HG03457 (cell line): ENCODE measurements around the gene SH3PXD2A.
"Not testable (repeated sequence)": the region's sequence is repeated elsewhere in the genome, so short reads cannot be mapped to it uniquely, and the experiment has no call there.

Experiments used
- ATAC-seq: cut with Tn5 transposase; IDR thresholded peaks from one replicate; pipeline ENCODE4 v1.9.1; 2021; ENCODE audit warnings: moderate number of reproducible peaks; ENCODE audit not compliant: unreplicated experiment

SH3PXD2A gene

DNA sequence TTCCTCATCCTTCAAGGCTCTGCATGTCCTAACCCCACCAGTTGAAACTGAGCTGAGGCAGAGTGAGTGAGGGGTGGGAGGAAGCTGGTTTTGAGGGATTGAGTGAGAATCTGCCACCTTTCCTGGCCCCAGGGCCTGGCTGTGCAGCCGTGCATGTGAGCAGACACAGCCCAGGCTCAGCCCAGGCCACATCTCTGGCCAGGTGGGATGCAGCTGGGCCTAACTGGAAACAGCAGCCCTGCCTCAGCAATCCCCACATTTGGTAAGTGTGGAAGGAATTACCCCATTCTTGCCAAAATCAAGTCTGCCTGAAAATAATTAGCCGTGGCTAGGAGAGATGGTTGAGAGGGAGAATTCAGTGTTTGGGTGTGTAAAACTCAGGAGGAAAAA, 245.3 kb downstream of the SH3PXD2A start:
- ATAC-seq: no peak

DNA sequence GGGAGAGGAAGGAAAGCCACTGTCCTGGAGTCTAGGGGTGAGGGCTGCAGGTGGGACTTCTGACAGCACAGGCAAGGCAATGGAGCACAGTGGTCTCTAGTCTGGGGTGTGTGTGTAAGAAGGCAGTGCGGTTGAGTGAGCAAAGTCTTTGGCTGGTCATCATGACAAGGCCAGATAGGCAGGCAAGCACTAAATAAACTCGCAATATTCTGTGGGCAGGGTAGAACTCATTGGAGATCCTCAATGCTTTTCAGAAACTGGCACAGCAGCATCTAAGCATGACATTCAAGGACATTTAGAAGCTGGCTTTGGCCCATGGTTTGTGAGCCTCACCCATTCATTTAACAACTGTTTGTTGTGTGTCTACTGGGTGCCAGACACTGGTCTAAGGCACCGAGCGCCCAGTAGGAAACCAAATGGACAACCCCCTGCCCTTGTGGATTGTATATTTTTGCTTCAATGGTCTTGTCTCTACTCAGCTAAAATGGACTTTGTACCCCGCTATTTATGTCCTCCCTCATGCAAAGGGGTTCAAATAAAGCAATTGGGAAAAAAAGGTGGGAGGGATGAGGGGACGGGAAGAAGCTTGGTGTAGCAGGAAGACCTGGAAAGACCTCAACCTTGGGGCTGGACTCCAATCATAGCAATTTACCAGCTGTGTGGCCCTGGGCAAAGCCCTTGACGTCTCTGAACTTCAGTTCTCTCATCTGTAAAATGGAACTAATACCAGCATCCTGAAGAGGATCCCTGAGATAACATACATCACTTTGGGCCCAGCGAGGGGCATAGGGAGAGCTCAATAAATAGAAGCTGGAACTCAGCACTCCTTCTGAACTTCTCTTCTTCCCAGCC, 245.9 kb downstream of the SH3PXD2A start:
- ATAC-seq: no peak

DNA sequence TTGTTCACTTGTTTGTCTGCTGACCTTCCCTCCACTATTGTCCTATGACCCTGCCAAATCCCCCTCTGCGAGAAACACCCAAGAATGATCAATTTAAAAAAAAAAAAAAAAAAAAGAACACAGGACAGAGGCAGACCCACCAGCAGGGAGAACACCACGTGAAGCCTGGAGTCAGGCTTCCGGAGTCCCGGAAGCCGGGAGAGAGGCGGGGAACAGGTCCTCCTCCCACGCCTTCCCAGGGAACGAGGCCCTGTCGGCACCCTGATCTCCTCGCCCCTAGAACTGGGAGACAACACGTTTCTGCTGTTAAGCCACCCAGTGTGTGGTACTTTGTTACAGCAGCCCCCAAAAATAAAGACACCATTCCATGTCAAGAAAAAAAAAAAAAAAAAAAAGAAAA, 247.3 kb downstream of the SH3PXD2A start:
- not testable (repeated sequence) for ATAC-seq

DNA sequence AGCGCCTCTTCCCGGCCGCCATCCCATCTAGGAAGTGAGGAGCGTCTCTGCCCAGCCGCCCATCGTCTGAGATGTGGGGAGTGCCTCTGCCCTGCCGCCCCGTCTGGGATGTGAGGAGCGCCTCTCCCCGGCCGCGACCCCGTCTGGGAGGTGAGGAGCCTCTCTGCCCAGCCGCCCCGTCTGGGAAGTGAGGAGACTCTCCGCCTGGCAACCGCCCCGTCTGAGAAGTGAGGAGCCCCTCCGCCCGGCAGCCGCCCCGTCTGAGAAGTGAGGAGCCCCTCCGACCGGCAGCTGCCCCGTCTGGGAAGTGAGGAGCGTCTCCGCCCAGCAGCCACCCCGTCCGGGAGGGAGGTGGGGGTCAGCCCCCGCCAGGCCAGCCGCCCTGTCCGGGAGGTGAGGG, 248.3 kb downstream of the SH3PXD2A start:
- not testable (repeated sequence) for ATAC-seq

DNA sequence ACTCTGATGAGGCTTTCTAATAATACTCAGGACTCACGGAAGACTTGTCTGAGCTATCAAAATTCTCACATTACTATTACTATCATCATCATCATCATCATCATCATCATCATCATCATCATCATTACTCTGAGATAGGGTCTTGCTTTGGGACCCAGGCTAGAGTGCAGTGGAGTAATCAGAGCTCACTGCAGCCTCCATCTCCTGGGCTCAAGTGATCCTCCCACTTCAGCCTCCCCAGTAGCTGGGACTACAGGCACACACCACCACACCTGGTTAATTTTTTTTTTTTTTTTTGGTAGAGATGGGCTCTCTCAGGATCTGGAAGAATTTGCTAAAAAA, 249.3 kb downstream of the SH3PXD2A start:
- not testable (repeated sequence) for ATAC-seq

DNA sequence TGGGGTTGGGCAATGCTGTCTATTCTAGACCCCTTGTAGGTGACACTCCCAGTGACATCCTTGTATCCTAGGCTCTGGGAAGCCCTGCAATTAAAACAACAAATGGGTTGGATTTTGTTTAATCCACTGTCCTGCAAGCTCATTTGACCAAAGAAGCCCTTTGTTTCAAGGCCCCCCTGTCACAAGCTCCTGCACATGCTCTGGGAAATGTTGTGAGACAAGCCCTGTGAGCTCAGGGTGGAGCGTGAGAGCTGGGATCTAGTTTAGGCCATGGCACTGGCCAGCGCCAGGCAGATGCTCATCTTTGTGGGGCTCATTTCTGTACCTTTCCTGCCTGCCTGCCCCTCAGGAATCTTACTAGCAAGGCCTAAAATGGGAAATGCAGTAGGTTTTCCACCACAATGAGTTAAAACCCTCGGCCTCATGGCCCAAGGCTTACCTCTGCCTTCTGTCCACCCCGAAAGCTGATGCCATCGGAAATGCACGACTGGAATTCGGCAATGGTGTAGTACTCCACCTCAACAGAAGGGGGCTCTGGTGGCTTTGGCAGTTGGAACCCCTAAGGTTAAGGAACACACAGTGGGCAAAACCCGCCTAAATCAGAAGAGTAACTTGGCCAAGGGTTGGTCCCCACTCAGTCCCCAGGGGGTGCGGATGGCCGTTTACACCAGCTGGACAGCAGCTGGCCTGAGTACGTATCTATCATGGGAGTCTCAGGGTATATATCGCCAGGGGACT, 249.8 kb downstream of the SH3PXD2A start:
- ATAC-seq: no peak

DNA sequence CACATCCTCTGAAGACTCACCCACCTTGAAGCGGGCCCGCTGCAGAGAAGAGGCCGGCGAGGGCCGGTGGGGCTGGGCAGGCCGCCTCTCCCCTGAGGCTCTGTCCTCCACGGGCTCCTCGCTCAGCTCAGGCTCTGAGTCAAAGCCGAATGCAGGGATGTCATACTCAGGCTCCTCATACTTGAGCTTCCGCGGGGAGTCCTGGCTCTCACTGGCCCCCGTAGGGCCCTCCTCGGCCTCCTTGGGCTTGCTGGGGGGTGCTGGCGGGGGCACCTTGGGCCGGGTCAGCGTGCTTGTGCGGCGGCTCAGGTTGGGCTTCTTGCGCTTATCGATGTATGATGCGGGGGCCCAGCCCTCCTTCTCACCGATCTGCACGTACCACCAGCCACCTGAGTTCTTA, 252.0 kb downstream of the SH3PXD2A start:
- ATAC-seq: no peak

DNA sequence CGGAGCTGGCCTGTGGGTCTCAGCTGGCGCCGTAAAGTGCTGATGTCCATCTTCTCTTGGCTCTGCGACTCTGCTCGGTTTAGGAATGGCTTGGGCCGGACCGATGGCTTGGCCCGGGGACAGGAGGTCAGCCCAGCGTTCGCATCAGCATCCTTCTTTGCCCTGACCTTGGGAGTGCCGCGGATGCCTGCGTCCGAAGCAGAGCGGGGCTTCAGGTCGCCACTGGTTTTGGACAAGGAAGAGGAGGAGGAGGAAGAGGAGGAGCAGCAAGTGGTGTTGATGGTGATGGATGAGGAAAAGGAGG, 252.6 kb downstream of the SH3PXD2A start:
- no peak for ATAC-seq

DNA sequence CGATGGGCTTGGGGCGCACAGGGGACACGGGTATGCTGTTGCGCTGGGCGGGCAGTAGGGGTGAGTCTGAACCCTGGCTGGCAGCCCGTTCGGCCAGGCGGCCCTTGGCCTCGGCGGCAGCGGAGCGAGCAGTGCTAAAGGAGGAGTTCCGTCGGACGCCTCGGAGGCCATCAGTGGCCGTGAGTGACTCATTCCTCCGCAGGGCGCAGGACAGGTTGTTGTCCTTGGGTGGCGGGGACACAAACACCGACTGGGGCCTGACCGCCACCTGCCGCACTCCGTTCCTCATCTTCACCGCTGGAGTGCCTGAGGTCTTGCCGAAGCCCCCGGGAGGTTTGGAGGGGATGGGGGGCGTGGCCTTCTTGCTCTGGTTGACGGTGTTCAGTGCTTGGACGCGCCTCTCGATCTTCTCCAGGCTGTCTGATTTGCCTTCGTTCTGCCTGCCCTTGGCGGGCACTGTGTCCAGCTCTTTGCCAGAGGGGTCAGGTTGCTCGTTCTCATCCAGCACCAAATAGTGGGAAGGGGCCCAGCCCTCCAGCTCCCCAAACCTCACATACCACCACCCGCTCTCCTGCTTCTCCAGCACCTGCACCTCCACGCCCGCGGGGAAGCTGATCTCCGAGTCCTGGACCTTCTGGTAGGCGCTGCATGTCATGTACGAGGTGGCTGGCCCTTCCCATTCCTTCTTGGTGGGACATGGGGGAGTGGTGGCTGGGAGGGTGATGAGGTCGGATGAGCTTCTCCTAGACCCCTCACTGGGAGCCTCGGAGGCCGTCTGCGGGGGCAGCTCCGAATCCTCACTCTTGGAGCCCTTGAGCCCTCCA, 253.1 kb downstream of the SH3PXD2A start:
- no peak for ATAC-seq

DNA sequence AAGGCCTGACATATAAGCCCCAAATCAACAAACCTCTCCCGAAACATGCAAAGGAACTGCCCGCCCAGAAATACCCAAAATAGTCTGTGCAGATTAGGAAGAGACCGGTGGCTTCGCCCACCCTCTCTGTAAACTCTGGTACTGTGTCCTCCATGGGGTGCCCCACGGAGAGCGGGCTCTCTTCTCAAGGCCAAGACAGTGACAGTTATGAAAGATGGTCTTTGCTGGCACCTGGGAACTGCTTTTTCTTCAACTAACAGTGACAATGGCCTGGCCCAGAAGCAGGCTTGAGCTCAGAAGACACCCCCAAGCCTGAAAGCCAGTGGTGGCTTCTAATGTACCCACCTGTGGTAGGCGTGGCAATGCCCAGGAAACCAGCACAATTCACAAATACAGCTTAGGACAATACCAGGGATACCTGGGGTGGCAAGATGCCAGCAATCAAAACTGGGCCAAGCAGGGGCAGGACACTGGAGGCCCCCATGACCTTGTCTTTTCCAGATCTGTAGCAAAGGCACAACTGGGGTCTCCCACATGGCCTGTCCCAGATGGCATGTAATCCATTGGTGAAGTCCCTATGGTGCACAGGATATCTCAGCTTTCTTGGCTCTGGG, 254.3 kb downstream of the SH3PXD2A start:
- no peak for ATAC-seq

DNA sequence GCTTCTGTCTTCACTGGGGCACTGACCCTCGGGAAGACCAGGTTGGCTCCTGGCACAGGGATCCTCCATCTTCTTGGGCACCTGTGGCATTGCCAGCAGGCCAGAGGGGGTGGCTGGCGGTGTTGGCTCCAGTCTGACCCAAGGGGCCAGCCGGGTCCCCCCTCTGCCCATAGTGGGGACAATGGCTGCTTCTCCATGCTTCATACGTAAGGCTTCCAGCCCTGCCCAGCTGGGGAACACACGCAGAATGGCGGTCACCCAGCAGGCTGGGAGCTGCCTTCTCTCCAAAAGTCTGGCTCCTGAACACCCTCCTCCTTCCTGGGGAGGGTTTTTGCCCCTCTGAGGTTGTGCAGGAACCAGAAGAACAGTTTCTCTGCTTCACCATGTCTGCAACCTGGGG, 255.1 kb downstream of the SH3PXD2A start:
- ATAC-seq: no peak

DNA sequence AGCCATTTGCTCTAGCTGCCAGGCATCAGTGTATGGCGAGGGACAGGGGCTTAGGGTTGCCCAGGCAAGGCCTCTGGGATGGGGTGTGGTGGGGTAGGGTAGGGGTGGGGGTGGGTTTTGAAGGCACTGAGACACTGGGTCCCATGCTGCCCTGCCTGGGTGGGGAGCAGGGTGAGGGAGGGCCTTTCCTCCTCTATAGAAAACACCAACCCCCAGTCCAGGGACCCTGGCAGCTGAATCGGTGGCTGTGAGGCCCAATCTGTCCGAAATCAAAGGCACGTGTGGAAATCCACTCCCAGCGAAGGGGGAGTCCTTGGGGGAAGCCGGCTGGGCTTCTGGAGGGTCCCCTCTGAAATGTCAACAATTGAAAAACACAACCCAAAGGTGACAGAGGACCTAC, 255.5 kb downstream of the SH3PXD2A start:
- no peak for ATAC-seq

DNA sequence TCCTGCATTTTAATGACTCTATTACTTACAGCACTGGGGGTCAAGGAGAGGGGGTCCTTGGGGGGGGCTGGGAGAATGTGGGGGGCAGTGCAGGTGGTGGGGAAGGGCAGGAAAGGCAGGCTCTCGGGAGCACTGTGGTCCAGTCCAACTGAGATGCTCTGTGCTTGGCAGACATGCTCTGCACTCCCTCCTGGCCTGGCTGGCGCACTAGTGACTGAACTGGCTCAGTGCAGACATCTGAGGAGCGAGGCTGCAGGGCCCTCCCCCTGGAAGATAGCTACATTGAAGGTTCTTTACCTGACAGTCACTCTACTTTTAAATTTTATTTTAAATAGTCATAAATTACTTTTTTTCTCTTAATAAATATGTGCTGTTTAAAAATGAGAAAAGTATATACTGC, 256.2 kb downstream of the SH3PXD2A start:
- no peak for ATAC-seq

DNA sequence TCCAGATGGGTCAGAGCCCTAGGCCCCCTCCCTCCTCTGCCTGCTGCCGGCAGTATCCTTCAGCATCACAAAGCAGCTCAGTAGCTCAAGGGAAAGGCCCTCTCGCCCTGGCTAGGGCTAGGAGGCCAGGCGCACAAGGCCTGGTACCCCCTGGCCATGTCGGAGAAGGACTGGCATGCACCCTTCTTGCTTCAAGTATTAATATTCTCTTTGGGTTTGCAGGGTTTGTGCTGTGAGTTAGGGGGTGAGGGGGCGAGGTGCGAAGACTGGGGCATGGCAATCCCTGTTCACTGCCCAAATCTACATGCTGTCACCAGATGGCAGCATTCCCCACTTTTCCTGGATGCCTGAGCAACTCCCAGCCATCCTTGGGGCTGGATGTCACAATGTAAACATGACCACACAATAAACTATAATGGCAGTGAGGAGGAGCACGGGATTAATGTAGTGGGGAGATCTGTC, 256.7 kb downstream of the SH3PXD2A start:
- ATAC-seq: no peak

DNA sequence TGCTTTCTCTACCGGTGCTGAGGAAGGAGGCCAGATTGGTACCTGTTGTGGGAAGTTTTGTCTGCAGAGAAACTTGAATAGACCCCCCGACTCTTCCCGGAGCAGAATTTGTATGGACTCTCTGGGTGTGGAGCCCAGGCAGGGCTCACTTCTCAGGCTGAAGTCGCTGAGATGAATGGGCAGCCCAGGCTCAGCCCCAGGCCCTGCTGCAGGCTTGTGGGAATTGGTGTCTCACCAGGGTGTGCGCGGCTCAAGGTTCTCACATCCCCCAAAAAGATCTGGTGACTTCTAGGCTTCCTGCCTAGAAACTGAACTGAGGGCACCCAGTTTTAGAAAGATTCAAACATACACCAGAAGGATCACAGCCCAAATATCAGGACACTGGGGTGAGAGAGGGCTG, 258.4 kb downstream of the SH3PXD2A start:
- ATAC-seq: no peak

DNA sequence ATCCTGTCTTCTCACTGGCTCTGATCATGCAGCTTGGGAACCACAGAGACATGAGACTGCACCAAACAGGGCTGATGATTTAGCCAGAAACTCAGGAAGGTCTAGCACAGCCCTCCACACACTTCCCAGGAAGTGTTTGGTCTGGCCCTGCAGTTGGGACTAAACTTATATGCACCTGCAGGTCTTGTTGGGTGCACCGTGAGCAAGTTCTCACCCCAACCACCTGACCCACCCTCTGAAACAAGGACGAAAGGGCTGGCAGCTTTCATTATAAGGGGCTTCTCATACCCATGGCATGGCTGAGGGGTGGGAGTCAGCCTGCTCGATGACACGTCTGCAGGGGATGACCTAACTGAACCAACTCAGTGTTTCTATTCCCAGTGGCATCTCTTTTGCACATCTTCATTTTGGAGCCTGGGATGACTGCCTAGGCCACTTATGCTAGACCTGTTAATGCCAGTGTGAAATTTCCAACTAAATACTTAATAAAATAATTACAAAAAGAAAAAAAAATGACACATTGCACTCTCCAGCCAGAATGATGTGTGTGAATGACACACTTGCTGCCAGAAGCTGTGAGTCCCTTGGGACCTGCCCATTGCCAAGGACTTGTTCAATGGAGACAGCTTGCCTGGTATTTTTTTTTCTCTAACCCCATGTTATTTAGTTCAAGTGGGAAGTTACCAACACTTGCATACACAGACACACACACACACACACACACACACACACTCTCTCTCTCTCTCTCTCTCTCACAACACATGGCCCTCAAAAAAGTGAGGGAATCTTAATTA, 259.2 kb downstream of the SH3PXD2A start:
- ATAC-seq: no peak

DNA sequence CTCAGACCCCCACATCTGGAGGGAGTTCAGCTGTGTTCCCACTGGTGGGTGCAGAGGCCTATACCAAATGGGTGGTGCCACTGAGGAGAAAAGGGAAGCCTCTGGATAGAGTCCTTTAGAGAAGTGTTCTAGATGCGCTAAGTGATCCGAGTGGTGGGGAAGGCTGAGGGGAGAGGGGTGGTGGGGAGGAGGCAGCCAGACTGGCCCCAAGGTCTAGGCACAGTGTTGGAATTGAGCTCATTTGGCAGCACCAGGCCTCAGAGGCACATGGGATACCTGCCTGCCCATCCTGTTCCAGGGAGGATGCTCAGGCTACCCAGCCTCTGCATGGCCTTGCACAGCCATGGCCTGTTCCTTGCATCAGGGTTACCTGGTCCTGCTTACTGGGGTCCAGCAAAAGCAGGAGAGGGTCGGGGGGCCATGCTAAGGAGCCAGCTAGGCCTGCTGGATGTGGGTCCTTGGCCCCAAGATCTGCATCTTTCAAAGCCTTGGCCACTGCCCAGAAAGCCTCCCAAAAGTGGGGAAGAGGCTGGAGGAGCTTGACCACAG, 262.3 kb downstream of the SH3PXD2A start:
- no peak for ATAC-seq

DNA sequence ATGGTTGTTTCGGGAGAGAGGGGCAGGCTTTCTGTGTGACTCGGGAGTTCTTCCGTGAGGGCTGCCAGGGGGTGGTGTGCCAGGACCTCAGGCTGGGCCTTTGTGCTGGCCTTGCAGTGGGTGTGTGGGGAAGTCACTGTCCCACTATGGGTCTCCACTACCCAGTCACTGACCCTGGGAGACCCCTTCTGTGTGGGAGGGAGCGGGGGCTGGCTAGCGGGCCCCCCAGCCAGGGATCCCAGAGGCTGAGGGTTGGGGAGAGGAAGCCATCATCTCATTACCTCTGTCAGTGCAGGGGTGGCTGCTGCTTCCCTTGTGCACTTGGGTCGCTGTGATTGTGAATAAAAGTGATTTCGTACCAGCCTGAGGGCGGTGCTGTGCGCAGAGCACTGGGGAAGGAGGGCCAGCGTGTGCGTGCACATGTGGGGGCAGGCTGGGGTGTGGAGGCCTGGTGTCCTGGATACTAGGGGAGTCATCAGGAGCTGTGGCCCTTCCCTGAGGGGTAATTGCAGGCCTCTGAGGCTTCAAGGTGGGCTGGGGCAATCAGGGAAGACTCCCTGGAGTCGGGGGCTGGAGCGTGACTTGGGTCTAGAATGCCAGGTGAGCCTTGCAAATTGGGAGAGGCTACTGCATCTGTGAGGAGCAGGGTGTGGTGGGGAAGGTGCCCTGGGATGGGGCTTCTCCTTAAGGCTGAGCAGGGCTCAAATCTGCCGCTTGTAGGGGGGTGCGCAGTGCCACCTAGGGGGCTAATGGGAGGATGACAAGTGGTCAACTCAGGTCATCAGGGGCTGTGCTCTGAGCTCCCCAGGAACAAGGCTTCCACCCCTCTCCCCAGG, 263.0 kb downstream of the SH3PXD2A start:
- ATAC-seq: no peak

DNA sequence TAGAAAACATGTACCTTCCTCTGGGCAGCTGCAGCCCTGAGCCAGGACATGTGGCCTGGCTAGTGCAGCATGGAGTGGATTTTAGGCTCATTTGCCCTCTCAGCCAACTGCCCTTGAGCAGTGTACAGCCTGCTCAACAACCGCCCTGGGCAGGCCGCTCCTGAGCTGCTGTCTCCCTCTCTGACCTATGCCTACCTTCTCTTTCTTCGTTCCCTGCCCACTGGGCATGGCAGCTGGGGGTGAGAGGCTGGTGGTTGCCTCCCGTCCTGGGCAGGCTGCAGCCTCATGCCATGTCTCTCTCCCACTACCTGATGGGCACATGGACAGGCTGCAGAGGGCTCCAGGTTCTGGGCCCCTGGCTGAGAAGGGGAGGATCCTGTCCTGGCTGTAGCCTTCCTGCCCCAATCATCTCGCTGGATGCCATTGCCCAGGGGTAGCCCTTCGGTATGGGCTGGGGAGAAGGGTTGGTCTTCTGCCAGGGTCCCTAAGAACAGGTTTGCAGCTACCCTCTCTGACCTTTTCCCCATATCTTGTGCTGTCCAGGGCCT, 264.6 kb downstream of the SH3PXD2A start:
- ATAC-seq: no peak
